Mononuclear cell (primary cell): ENCODE data around the gene CLCA2. TPM values are rescaled to one million over a fixed set of nuclear protein-coding genes. Genes with fewer than 3 reads are reported as not detected.
A peak's percentile ranks its signal among the peaks of the same experiment; 100 is the strongest.

ENCODE experiments used
- H3K27me3 ChIP-seq: 2 replicates; pipeline ENCODE4 v1.6.0; 2011; ENCODE audit warnings: low read length, control low read depth; ENCODE audit not compliant: insufficient read depth
- H3K4me1 ChIP-seq: 2 replicates; pipeline ENCODE4 v1.5.1; 2011; ENCODE audit warnings: mild to moderate bottlenecking, low read length, control low read depth; ENCODE audit not compliant: insufficient read depth
- H3K4me3 ChIP-seq: 2 replicates; pipeline ENCODE4 v1.5.1; 2011; ENCODE audit warnings: mild to moderate bottlenecking, low read length, moderate library complexity
- H3K9me3 ChIP-seq: 2 replicates; pipeline ENCODE4 v1.5.1; 2011; ENCODE audit warnings: low read depth, mild to moderate bottlenecking, control low read depth, low read length
- total RNA-seq: library from RNA; depleted of rRNA; stranded (reverse); fragments of >200 nt; gene quantifications from one replicate; pipeline ENCODE4 v1.2.3, GENCODE V29; 2012

The CLCA2 gene, protein sequence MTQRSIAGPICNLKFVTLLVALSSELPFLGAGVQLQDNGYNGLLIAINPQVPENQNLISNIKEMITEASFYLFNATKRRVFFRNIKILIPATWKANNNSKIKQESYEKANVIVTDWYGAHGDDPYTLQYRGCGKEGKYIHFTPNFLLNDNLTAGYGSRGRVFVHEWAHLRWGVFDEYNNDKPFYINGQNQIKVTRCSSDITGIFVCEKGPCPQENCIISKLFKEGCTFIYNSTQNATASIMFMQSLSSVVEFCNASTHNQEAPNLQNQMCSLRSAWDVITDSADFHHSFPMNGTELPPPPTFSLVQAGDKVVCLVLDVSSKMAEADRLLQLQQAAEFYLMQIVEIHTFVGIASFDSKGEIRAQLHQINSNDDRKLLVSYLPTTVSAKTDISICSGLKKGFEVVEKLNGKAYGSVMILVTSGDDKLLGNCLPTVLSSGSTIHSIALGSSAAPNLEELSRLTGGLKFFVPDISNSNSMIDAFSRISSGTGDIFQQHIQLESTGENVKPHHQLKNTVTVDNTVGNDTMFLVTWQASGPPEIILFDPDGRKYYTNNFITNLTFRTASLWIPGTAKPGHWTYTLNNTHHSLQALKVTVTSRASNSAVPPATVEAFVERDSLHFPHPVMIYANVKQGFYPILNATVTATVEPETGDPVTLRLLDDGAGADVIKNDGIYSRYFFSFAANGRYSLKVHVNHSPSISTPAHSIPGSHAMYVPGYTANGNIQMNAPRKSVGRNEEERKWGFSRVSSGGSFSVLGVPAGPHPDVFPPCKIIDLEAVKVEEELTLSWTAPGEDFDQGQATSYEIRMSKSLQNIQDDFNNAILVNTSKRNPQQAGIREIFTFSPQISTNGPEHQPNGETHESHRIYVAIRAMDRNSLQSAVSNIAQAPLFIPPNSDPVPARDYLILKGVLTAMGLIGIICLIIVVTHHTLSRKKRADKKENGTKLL
- not detected for total RNA-seq

GRCh38 chr1:86423873-86424272 lies at the start of gene CLCA2:
Gene CLCA2, plus strand, starts transcription at chr1:86424171. Its CDS starts 77 bp downstream, at chr1:86424248.
- Histone ChIP-seq H3K27me3 (no peaks in the 10 kb centered on the region), H3K9me3 (no peaks in the 10 kb centered on the region), H3K4me1 (peaks cover 8% of the 10 kb centered on the region), H3K4me3 (no peak within 1 kb of the TSS)

DNA sequence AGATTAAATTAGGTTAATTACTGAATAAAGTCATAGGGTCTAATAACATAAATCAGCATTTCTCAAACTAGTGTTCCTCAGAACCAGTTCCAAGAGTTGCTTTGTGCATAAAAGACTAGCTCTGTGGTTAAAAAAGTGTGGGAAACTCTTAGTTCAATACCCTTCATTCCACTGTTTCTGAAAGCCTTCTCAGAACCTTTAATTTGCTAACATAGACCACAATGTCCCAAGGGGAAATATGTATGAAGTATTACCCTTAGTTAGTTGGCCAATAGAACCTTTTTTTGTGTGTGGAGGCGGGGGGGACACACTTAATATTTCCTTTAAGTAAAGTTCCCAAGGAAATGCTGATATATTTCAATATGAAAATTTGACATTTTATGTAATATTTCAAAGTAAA lies 48.3 kb upstream of the CLCA2 start:
- H3K9me3 ChIP-seq = no peaks in the 10 kb centered on the region
- H3K4me1 ChIP-seq = no peaks in the 10 kb centered on the region
- H3K4me3 ChIP-seq = no peak overlapping the region
- no peaks in the 10 kb centered on the region for H3K27me3 ChIP-seq

DNA sequence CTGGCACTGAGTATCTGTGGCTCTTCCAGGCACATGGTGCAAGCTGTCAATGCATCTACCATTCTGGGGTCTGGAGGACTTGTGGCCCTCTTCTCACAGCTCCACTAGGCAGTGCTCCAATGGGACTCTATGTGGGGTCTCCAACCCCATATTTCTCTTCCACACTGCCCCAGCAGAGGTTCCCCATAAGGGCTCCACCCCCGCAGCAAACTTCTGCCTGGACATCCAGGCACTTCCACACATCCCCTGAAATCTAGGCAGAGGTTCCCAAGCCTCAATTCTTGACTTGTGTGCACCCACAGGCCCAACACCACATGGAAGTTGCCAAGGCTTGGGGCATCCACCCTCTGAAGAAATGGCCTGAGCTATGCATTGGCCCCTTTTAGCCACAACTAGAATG lies 46.6 kb upstream of the CLCA2 start:
- Histone ChIP-seq H3K27me3 (no peaks in the 10 kb centered on the region), H3K9me3 (no peaks in the 10 kb centered on the region), H3K4me3 (no peak overlapping the region), H3K4me1 (no peaks in the 10 kb centered on the region)

- Histone ChIP-seq H3K4me1 (no peaks in the 10 kb centered on the region), H3K27me3 (no peaks in the 10 kb centered on the region), H3K4me3 (no peak overlapping the region), H3K9me3 (no peaks in the 10 kb centered on the region)
These were observed 45.2 kb upstream of the CLCA2 start for GRCh38 chr1:86378813-86379212.

DNA sequence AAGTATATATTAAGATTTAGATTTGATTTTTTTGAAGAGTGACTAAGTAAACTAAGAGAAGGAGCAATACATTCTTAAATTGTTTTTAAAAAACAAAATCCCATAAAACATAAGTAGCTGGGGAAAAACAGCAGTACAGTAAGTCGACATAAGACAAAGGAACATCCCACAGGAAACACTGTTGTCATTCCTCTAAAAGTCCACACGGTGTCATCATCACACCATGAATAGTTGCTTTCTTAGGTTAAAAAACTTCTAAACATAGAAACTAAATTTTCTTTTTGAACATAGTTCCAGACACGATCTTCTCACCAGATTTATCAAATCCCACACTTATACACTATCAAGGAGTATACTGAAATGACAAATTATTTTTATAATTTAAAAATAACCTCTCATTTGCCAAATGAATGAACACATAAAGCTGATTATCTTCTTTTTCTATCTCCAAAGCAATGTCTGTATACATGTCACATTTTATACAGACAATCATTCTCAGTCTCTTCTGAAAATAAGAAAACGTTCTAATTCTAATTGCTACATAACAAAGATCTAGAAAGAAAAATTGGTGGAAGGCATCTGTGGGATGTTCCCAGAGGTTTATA lies 43.6 kb upstream of the CLCA2 start:
- H3K27me3 ChIP-seq = no peaks in the 10 kb centered on the region
- H3K4me1 ChIP-seq = no peaks in the 10 kb centered on the region
- no peaks in the 10 kb centered on the region for H3K9me3 ChIP-seq
- no peak overlapping the region for H3K4me3 ChIP-seq

GRCh38 chr1:86381223-86381622 lies 42.7 kb upstream of the CLCA2 start:
- no peaks in the 10 kb centered on the region for H3K27me3 ChIP-seq
- H3K4me1 ChIP-seq = no peaks in the 10 kb centered on the region
- no peak overlapping the region for H3K4me3 ChIP-seq
- no peaks in the 10 kb centered on the region for H3K9me3 ChIP-seq

- Histone ChIP-seq H3K4me1 (no peaks in the 10 kb centered on the region), H3K27me3 (no peaks in the 10 kb centered on the region), H3K9me3 (no peaks in the 10 kb centered on the region), H3K4me3 (no peak overlapping the region)
These were observed 41.1 kb upstream of the CLCA2 start for GRCh38 chr1:86382878-86383277.

DNA sequence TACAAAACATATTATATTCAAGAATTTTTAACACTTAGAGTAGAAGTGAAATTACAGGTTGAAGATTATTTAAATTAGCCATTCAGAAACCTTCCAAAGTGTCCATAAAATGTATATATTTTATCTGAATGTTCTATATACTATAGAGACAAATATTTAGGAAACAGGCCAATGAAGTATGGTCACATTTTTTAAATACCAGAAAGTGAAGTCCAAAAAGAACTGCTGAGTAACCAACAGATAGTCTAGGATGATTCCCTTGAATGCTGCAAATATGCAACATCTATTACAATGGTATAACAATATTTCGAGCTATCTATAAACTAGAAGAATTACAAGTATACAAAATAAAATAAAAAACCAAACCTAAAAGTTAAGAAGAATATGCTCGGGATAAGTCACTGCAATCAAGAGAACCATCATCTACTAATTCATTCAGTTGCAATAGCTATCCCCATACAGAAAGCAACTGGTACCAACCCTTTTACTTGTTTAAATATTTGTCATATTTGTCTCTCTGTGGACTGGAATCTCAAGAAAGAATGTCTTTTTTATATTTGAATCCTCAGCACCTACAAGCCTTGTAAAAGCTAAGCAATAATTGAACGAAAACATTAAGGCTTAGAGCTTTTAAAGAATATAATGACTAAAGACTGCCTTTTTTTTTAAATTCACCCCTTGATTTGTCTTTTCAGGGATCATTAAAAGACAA lies 35.9 kb upstream of the CLCA2 start:
- H3K9me3 ChIP-seq = no peaks in the 10 kb centered on the region
- no peaks in the 10 kb centered on the region for H3K27me3 ChIP-seq
- no peak overlapping the region for H3K4me3 ChIP-seq
- peaks cover 7% of the 10 kb centered on the region for H3K4me1 ChIP-seq

GRCh38 chr1:86388777-86389176 lies 35.2 kb upstream of the CLCA2 start:
- Histone ChIP-seq H3K27me3 (no peaks in the 10 kb centered on the region), H3K4me3 (no peak overlapping the region), H3K9me3 (no peaks in the 10 kb centered on the region), H3K4me1 (peaks cover 7% of the 10 kb centered on the region)

DNA sequence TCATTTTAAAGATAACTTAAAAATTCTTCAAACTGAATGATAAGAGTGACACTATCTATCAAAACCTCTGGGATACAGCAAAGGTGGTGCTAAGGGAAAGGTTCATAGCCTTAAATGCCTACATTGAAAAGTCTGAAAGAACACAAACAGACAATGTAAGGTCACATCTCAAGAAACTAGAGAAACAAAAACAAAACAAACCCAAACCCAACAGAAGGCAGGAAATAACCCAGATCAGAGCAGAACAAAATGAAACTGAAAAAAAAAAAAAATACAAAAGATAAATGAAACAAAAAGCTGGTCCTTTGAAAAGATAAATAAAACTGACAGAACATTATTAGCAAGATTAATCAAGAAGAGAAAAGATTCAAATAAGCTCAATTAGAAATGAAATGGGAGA lies 34.7 kb upstream of the CLCA2 start:
- peaks cover 12% of the 10 kb centered on the region for H3K4me1 ChIP-seq
- H3K27me3 ChIP-seq = no peaks in the 10 kb centered on the region
- no peak overlapping the region for H3K4me3 ChIP-seq
- no peaks in the 10 kb centered on the region for H3K9me3 ChIP-seq

GRCh38 chr1:86394416-86394815 lies 29.6 kb upstream of the CLCA2 start:
- Histone ChIP-seq H3K4me1 (peaks cover 33% of the 10 kb centered on the region), H3K27me3 (no peaks in the 10 kb centered on the region), H3K4me3 (no peak overlapping the region), H3K9me3 (no peaks in the 10 kb centered on the region)

DNA sequence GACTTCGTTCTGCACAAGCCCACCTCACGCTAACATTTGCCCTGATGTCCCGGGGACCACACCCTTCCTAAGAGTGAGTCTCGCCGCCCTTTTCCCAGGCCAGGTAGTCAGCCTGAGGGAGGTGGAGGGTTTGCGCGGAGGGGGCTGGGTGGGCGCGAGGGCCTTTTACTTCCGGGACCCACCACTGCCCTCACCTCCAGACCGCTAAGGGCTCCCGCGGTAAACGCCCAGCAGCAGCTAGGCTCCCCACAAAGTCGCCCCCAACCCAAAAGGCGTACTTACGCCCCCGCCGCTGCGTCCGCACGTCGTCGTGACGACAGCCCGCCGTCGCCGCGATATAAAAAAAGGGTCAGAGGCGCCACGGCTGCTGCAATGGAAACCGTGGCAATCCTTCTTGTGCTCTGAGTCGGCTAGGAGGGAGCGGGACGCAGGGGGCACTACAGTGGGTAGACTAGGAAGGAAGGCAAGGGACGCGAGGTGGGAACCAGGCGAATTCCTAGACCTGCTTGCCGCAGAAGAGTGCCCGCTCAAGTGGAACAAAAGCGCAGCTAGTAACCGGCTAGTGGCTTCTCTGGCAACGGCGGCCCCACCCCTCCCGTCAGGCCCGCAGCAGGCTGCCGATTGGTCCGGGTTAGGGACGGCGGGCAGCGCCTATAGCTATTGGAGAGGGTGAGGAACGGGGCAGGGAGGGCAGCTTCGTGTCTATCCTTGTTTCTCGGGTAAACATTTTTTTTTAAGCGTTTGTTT lies 28.0 kb upstream of the CLCA2 start, which contains the start of gene ODF2L:
Gene ODF2L (minus strand): TSS at position 573 of the 747 bp plus-strand sequence. CDS start 9,296 bp downstream, outside the sequence.
- H3K27me3 ChIP-seq = no peaks in the 10 kb centered on the region
- peaks cover 26% of the 10 kb centered on the region for H3K4me1 ChIP-seq
- no peaks in the 10 kb centered on the region for H3K9me3 ChIP-seq
- peak within 1 kb of the TSS; percentile 87 for H3K4me3 ChIP-seq

DNA sequence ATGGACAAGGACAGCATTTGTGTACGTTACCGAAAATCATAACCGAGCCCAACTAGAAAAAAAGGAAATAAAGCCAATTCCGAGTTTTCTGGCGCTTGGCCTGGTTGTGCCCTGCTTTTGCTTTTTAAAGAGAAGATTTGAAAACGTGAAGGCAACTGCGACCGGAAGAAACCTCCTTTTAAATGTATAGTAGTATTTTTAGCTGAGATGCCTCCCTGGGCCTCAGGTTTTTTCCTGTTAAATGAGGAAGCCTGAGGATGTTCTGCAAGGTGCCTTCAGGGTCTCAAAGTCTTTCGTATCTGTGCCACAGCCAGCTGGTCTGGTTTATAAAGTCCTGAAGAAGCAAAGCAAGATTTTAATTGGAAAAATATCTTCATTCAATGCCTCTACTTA lies 27.5 kb upstream of the CLCA2 start:
- no peaks in the 10 kb centered on the region for H3K27me3 ChIP-seq

More for the DNA sequence above, 27.5 kb upstream of the CLCA2 start:
- no peaks in the 10 kb centered on the region for H3K9me3 ChIP-seq
- H3K4me3 ChIP-seq = peak overlapping the region; percentile 87
- peaks cover 26% of the 10 kb centered on the region for H3K4me1 ChIP-seq
